GM18502 (cell line): ENCODE measurements around the gene TM9SF4.

Experiments used
- ATAC-seq: cut with Tn5 transposase; IDR thresholded peaks from one replicate; pipeline ENCODE4 v1.9.1; 2021; ENCODE audit warnings: mild to moderate bottlenecking; ENCODE audit not compliant: unreplicated experiment, poor library complexity

The TM9SF4 gene

DNA sequence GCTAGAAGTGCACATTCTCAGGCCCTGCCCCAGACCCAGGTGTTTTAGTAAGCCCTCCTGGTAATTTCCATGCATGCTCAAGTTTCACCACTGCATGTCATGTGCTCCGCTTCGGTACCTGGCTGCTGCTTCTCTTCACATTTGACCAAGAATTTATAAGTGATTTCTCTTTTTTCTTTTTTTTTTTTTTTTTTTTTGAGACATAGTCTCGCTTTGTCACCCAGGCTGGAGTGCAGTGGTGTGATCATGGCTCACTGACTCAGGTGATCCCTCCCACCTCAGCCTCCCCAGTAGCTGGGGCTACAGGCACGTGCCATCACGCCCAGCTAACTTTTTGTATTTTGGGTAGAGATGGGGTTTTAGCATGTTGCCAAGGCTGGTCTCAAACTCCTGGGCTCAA is 16.0 kb downstream of the TM9SF4 start:
- no peak for ATAC-seq

DNA sequence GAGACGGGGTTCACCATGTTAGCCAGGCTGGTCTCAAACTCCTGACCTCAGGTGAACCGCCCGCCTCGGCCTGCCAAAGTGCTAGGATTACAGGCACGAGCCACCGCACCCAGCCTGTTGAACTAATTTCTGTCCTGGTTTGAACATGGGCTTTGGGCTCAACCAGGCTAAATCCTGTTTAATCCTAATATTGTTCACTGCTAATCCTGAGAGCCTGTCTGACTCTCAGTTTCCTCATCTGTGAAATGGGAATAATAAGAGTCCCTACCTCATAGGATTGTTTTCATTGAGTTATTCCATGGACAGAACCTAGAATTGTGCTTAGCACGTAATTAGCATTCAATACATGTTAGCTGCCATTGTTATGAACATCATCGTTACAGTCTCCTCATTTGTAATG is 17.4 kb downstream of the TM9SF4 start:
- no peak for ATAC-seq

DNA sequence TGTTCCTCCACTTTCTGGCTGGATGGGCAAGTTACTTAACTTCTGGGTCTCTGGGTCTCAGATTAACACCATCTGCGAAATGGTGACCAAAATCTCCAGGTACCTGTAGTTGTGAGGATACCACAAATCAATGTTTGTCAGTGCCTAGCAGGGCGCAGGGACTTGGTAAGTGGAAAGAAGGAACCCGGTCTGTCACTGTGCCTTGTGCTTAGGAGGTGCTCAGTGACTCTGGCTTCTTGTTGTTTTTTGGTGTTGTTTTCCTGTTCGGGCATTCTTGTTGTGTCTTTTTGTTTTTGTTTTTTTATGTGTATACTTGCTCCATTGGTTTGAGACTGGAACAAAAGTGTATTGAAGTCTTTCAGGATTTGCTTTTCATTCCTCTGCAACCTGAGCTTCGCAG is 17.8 kb downstream of the TM9SF4 start:
- ATAC-seq, result no peak

DNA sequence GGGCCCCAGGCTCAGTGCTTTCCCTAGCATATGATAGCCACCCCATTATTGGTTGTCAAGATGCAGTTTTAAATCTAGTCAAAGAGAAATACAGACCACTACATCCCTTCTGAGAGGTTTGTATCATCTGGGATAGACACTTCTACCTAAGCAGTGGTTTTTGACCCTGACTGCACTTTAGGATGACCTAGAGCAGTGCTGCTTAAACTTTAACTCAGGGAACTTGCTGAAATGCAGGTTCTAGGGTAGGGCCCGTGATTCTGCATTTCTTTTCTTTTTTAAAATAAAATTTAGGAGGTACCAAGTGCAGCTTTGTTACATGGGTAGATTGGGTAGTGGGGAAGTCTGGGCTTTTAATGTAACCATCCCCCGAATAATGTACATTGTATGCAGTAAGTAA is 18.7 kb downstream of the TM9SF4 start:
- ATAC-seq, result no peak

DNA sequence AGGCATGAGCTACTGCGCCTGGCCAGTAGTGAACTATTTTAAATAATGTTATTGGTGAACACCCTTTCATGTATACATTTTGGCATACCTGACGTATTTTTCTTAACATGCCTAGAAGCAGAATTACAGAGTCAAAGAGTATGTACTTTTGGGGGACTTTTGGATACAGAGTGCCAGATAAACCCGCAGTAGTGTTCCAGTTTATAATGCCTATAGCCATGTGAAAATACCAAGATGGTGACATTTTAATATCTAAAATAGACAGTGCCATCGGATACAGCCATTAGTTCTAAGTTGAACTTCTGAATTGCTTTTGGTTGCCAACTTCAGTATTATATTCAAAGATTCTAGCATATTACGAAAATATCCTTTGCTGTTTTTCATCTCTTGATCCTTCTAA is 20.3 kb downstream of the TM9SF4 start:
- no peak for ATAC-seq

DNA sequence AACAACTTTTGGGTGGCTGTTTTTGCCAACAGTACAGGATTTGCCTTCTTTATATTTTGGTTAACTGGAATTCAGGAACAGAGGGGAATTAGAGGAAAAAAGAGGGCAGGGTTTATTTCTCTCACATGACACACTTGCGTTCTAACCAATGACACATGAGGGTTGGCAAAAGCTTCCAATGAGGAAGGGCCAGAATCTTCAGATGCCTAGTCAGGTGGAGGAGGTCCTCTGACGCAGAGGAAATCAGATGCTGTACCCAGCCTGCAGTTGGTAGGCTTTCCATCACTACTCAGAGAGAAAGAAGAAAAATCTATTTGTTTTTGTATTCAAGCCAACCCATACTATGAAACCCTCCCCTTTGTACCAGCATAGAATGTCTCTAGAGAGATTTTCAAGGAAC is 20.8 kb downstream of the TM9SF4 start:
- ATAC-seq, result no peak

DNA sequence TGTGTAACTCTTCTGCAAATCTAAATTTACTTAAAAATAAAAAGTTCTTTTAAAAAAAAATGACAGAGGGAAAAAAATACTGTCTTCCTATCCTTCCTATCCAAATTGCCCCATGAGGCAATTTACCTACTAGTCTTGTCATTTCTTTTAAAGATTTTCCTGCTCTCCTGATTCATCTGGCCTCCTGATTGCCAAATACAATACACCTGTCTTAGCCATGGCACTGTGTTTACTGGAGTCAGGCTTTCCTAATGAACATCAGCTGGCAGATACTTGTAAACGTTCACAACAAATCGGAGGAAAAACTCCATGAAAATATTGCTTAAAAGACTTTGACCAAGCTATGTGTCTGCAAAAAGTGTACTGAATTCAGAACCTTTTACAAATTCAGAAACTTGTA is 21.5 kb downstream of the TM9SF4 start:
- ATAC-seq, result no peak

DNA sequence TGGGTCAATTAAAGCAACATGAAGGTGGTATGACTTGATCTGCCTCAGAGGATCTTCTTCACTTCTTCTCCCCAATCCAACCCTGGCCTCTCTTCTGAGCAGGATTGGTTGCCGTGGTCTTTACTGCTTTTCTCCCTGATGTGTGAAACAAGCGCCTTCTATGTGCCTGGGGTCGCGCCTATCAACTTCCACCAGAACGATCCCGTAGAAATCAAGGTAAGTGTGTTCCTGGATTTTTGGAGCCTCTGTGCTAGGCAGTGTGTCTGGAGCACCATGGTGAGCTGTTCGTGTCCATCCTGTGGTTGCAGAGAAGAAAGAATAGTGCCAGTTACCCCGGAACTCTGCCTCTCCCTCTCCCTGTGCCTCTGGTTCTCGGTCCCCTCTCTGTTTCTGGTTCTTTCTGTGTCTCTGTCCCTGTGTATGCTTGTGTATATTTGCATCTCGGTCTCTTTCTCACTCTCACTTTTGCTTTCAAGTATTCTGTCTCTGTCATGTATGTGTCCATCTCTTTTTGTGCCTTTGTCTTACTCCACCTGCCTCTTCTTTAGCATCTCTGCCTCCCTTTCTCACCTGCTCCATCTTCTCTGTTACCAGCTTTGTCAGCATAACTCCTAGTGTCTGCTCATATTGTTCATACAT is 23.5 kb downstream of the TM9SF4 start:
- peak; percentile 95 for ATAC-seq

DNA sequence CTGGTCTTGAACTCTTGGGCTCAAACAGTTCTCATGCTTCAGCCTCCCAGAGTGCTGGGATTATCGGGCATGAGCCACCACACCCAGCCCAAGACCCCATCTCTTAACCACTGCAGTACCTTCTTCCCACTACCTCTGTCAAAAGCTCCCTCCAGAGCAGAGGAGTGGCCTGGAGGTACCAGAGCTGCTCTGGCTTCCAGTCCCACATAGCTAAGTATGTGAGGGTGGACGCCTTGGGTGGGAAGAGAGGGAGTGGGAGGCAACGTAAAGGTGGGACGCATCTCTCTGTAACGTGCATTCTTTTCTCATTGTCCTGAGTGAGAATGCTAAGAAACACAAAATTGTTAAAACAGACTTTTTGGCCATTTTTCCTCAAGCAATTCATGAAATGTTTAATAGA is 24.5 kb downstream of the TM9SF4 start:
- no peak for ATAC-seq

DNA sequence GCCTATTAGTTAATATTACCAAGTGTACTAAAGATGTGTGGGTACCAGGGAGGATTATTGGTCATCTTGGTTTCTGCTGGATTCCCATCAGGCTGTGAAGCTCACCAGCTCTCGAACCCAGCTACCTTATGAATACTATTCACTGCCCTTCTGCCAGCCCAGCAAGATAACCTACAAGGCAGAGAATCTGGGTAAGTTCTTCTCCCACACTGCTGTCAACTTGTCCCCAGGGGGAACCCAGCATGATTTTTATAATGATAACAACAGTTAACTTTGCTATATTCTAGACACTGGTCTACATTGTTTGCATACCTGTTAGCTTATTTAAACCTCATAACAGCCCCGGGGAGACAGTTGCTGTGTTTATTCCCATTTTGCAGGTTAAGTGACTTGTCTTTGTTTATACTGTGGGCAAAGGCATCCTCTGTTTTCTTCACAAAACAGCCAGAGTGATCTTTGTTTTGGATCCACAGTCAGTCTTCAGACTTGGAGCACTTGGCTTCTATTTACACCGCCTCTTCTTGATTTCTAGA is 26.5 kb downstream of the TM9SF4 start:
- no peak for ATAC-seq

DNA sequence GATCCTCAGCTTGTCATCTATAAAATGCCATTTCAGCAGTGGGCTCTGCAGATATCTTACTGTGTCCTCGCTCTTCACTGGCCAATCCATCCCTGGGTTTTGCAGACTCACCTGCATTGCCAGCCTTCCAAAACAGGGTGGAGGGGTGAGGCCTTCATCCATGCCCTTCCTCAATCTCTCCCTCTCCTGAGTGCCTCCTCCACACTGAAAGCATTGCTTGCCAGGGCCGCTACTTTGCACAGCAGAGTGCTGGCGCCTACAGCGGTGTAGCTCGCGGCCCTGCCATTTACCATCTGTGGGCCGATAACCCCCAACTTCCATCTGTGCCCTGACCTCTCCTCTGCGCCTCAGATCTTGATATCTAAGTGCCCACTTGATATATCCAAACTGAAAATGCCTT is 29.4 kb downstream of the TM9SF4 start:
- no peak for ATAC-seq

DNA sequence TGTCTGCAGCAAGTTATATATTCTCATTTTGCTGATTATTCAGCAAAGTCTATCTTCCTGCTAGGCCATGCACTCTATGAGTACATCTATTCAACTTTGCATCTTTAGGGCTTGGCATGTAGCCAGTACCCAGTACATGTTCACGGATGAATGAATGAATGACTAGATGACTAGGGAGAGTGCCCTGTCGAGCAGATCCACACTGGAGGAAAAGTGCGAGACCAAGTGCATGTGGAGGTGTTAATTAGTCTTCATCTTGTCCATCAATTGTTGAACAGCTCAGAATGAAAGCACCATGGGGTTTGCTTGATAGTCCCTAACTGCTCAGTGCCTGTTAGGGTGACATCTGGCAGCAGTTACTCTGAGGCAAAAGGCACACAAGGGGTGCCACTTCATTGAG is 30.4 kb downstream of the TM9SF4 start:
- no peak for ATAC-seq

DNA sequence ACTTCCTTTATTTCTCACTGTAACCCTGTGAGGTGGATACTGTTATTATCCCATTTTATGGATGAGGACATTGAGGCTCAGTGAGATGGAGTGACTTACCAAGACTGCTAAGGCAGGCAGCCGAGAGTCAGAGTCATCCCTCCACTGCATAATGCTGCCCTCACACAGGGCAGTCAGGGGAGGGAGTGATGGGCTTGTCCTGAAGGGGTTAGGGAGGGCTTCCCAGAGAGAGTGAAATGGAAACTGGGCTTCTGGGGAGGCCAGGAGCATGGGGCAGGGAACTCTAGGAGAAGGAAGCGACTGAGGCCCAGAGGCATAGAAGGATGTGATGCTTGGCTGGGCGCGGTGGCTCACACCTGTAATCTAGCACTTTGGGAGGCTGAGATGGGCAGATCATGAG is 31.1 kb downstream of the TM9SF4 start:
- ATAC-seq, result no peak

DNA sequence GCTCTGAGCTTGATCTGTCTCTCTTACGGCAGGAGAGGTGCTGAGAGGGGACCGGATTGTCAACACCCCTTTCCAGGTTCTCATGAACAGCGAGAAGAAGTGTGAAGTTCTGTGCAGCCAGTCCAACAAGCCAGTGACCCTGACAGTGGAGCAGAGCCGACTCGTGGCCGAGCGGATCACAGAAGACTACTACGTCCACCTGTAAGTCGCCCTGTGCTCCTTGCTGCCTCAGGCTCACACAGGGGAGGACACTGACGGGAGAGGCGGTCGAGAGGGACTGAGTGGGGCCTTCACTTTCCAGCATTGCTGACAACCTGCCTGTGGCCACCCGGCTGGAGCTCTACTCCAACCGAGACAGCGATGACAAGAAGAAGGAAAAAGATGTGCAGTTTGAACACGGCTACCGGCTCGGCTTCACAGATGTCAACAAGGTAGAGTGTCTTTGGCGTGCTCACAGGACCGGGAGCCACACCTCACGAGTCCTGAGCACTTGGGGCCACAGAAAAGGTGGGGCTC is 32.0 kb downstream of the TM9SF4 start:
- no peak for ATAC-seq

DNA sequence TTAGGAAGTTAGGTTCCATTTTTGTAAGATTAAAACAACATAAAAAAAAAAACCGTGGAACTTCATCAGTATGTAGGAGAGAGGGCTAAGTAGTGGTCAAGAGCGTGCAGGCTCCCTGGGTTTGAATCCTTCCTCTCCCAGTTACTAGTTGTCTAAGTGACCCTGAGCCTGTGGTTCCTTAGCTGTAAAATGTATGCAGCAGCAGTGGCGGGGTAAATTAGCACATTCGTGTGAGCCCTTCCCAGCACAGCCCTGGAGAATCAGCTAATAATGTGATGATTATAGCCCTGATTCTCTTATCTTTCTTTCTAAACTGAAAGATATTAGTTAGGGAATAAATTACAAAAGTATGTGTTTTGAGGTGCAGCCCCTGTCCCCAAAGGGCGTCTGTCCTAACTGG is 32.6 kb downstream of the TM9SF4 start:
- ATAC-seq, result no peak

DNA sequence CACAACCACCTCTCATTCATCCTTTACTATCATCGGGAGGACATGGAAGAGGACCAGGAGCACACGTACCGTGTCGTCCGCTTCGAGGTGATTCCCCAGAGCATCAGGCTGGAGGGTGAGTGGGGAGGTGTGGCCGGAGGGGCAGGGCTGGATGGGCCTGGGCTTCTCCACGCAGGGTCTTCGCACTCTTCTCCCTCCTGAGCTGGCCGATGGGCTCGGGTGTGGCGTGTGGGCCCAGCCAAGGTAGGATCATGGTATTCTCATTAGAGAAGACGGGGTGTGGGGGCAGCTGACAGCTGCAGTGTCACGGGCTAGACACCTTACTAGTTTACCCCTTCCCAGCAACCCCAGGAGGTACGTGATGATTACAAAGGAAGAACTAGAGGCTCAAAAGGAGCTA is 33.5 kb downstream of the TM9SF4 start:
- ATAC-seq, result no peak

DNA sequence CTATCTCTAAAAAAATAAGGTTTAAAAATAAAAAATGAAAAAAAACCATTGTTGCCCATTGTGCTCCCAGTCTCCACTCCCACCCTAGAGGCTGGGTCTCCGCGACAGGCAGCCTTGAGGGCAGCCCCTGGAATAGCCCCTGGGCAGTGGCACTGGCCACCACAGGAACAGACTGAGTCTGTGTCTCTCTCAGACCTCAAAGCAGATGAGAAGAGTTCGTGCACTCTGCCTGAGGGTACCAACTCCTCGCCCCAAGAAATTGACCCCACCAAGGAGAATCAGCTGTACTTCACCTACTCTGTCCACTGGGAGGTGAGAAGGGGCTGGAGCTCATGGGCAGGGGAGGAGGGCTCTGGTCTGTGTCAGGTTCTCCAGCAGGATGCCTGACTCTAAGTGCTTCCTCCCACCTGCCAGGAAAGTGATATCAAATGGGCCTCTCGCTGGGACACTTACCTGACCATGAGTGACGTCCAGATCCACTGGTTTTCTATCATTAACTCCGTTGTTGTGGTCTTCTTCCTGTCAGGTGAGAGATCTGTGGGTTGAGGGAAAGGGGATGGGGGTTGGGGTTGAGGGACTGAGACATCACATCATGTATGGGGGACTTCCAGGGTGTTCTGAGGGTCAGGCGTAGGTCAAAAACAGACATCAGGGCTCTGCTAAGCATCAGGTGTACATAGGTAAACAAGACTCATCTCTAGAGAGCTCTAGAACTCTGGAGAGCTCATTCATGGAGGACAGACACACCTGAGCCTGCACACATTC is 35.6 kb downstream of the TM9SF4 start:
- no peak for ATAC-seq

DNA sequence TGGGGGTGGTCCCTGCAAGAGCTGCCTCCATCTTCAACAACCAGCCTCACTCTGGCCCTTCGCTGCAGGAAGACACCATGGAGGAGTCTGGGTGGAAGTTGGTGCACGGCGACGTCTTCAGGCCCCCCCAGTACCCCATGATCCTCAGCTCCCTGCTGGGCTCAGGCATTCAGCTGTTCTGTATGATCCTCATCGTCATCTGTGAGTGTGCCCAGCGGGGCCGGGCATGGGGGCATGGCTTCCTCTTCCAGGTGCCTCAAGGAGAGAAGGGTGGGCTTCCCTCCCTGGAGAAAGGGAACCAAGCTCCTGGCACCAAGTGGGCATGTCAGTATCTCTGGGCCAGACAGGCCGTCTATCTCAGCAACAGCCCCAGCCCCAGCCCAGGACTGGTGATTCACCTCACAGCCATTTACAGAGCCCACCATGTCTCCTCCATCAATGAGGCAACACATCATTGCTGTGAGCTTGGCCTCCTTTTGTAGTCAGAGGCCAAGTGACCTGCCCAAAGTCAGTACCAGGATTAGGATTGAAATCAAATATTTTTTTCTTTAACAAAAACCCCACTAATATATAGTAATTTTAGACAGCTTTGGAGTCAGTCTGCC is 40.2 kb downstream of the TM9SF4 start:
- ATAC-seq, result no peak

DNA sequence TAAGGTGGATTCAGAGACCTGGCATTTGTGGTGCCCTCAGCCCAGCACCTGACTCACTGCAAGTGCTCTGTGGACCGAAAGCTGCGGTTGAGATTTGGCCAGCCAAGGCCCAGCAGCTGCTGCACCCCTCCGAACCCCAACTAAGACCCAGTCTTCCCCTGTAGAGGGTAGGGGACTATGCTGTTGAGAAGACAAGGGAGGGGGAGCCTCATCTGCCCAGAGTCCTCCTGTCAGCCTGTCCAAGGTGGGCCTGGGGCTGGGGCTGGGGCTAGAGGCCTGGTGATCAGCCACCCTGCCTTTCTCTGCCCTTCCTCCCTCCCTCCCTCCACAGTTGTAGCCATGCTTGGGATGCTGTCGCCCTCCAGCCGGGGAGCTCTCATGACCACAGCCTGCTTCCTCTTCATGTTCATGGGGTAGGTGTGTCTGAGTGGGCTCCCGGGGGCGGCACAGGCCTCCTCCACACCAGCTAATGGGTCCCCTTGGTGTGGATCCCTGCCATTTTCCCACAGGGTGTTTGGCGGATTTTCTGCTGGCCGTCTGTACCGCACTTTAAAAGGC is 40.9 kb downstream of the TM9SF4 start:
- ATAC-seq, result no peak

DNA sequence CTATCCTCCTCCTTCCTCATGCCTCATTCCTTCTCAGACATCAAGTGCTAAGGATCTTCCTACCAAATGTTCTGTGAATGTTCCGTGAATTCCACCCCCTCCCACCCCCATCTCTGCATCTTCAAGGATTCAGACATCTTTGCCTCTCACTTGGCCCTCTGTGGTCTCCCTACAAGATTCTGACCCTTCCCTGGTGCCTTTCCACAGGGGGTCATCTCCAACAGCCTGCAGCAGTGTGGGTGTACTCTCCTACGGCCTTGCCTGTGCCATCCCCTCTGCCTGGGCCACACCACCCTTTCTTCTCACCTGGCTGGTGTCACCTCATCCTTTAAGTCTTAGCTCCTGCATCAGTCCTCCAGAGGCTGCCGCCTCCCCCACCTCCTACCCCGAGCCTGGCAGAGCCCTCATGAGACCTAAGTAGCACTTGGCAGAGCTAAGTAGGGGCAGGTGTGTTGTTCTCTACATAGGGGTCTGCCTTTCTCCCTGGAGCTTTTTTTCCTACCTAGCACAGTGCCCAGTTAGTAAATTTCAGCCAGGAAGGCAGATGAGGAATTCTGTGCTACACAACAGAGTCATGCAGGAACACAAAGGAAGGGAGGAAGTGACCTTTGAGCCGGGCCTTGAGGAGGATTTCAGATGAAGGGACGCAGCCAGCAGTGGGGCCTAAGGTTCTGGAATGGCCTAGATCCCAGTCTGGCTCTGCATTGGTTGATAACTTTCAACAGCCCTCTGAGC is 43.1 kb downstream of the TM9SF4 start:
- ATAC-seq, result no peak
